H1 (cell line): Measurements from ENCODE around the gene CLEC3A. TPM values are rescaled to one million over a fixed set of nuclear protein-coding genes. Genes with fewer than 3 reads are reported as not detected.

Source experiments
- CTCF ChIA-PET: fragments of 300-600 bp; sonication (Branson Sonifier 250); formaldehyde crosslinking; loops from one replicate; lab custom pipeline; 2021; ENCODE audit not compliant: partially characterized antibody; lab: Charles Lee
- POLR2A ChIA-PET: fragments of 300-600 bp; sonication (Branson Sonifier 250); formaldehyde crosslinking; loops from one replicate; lab custom pipeline; 2021; ENCODE audit warnings: inconsistent platforms; ENCODE audit not compliant: partially characterized antibody; lab: Charles Lee
- DNase-seq, 2 experiments: peaks; one replicate each; pipeline versions ENCODE4 v3.0.0 to v3.0.0-alpha.2; 2010 to 2022; ENCODE audit warnings: low spot score in 2 of 2, low read depth in 1 of 2, mixed read lengths in 1 of 2
- FAIRE-seq: peaks from 2 replicates; lab custom pipeline; 2011; peaks lifted over from hg19 to GRCh38; lab: Jason Lieb, UNC
- H2AFZ ChIP-seq: 2 replicates; pipeline ENCODE4 v1.8.1; 2012; ENCODE audit warnings: low read length, inconsistent platforms
- H2AK5ac ChIP-seq: 2 replicates; pipeline ENCODE4 v1.6.1; 2013; ENCODE audit warnings: low read depth, low read length
- H2BK120ac ChIP-seq: replicated peaks from 2 replicates; pipeline ENCODE3; 2013; ENCODE audit warnings: low read depth, low read length, inconsistent platforms
- H2BK12ac ChIP-seq: 2 replicates; pipeline ENCODE4 v1.6.1; 2013; ENCODE audit warnings: low read depth, low read length
- H2BK15ac ChIP-seq: 2 replicates; pipeline ENCODE4 v1.6.1; 2013; ENCODE audit warnings: low read length
- H2BK20ac ChIP-seq: 2 replicates; pipeline ENCODE4 v1.6.1; 2013; ENCODE audit warnings: low read length
- H2BK5ac ChIP-seq: 2 replicates; pipeline ENCODE4 v1.6.1; 2013; ENCODE audit warnings: low read depth, low read length
- H3K14ac ChIP-seq: 2 replicates; pipeline ENCODE4 v1.6.1; 2013; ENCODE audit warnings: inconsistent platforms; ENCODE audit not compliant: insufficient read length
- H3K18ac ChIP-seq: 2 replicates; pipeline ENCODE4 v1.6.1; 2013; ENCODE audit warnings: low read length; ENCODE audit errors: extremely low read depth
- H3K23ac ChIP-seq: 2 replicates; pipeline ENCODE4 v1.6.1; 2013; ENCODE audit warnings: inconsistent platforms; ENCODE audit not compliant: insufficient read length
- H3K23me2 ChIP-seq: 2 replicates; pipeline ENCODE4 v1.6.1; 2013; ENCODE audit warnings: low read depth, low read length
- H3K27ac ChIP-seq: 2 replicates; pipeline ENCODE4 v1.6.1; 2011; ENCODE audit warnings: low read depth, low read length, inconsistent platforms
- H3K27me3 ChIP-seq, 4 experiments: replicated peaks in 1 of 4; 1 replicate in 1 of 4; 2 replicates in 3 of 4; pipeline versions ENCODE4 v1.6.1 to v1.8.1; 2011 to 2013; ENCODE audit warnings: low read length in 3 of 4, mild to moderate bottlenecking in 3 of 4, inconsistent platforms in 2 of 4, mixed read lengths in 2 of 4, moderate library complexity in 1 of 4; ENCODE audit not compliant: control insufficient read depth in 3 of 4, insufficient read depth in 3 of 4; ENCODE audit errors: extremely low read depth in 1 of 4
- H3K36me3 ChIP-seq, 4 experiments: 2 replicates each; pipeline versions ENCODE4 v1.6.1 to v1.8.1; 2011 to 2013; ENCODE audit warnings: mild to moderate bottlenecking in 4 of 4, low read length in 3 of 4, moderate library complexity in 2 of 4, control low read depth in 1 of 4, inconsistent platforms in 1 of 4; ENCODE audit not compliant: insufficient read depth in 4 of 4, control insufficient read depth in 2 of 4
- H3K4ac ChIP-seq: replicated peaks from 2 replicates; pipeline ENCODE3; 2013; ENCODE audit warnings: low read length, low read depth, mixed read lengths, inconsistent platforms; ENCODE audit not compliant: insufficient read length
- H3K4me1 ChIP-seq, 4 experiments: replicated peaks in 1 of 4; 1 replicate in 1 of 4; 2 replicates in 3 of 4; pipeline versions ENCODE4 v1.6.1 to v1.8.1; 2011 to 2013; ENCODE audit warnings: low read length in 3 of 4, inconsistent platforms in 2 of 4, mixed read lengths in 1 of 4; ENCODE audit not compliant: insufficient read depth in 4 of 4, control insufficient read depth in 3 of 4
- H3K4me2 ChIP-seq, 2 experiments: 2 replicates each; pipeline versions ENCODE4 v1.6.1 to v1.8.1; 2011 to 2013; ENCODE audit warnings: low read depth in 2 of 2, low read length in 2 of 2, control low read depth in 1 of 2, inconsistent platforms in 1 of 2, mild to moderate bottlenecking in 1 of 2; ENCODE audit not compliant: insufficient read depth in 1 of 2
- H3K4me3 ChIP-seq, 4 experiments: fragments of 200-600, 300-600 bp in 1 of 4; sonication (generic), shearing (Covaris generic), sonication (Bioruptor Twin) in 1 of 4; 2 replicates each; pipeline versions ENCODE4 v1.5.1 to v1.8.1; 2011 to 2016; ENCODE audit warnings: low read length in 4 of 4, low read depth in 3 of 4, control low read depth in 2 of 4, inconsistent platforms in 2 of 4, mild to moderate bottlenecking in 2 of 4, mixed read lengths in 1 of 4, moderate library complexity in 1 of 4; ENCODE audit not compliant: insufficient read depth in 2 of 4; ENCODE audit errors: extremely low read depth in 1 of 4
- H3K56ac ChIP-seq: replicated peaks from 2 replicates; pipeline ENCODE3; 2013; ENCODE audit warnings: low read depth, mild to moderate bottlenecking, mixed read lengths, low read length, inconsistent platforms; ENCODE audit not compliant: insufficient read length
- H3K79me1 ChIP-seq: 2 replicates; pipeline ENCODE4 v1.6.1; 2013; ENCODE audit warnings: low read depth, low read length, control low read depth
- H3K79me2 ChIP-seq, 2 experiments: 2 replicates each; pipeline versions ENCODE4 v1.6.1 to v1.8.1; 2012 to 2013; ENCODE audit warnings: low read length in 2 of 2, mild to moderate bottlenecking in 2 of 2, inconsistent platforms in 1 of 2; ENCODE audit not compliant: insufficient read depth in 2 of 2, control insufficient read depth in 1 of 2
- H3K9ac ChIP-seq, 4 experiments: replicated peaks in 1 of 4; 1 replicate in 1 of 4; 2 replicates in 3 of 4; pipeline versions ENCODE4 v1.6.1 to v1.8.1; 2011 to 2013; ENCODE audit warnings: low read depth in 3 of 4, low read length in 3 of 4, control low read depth in 2 of 4, mild to moderate bottlenecking in 2 of 4, moderate library complexity in 2 of 4, inconsistent platforms in 1 of 4; ENCODE audit errors: extremely low read depth in 1 of 4
- H3K9me3 ChIP-seq, 2 experiments: 2 replicates each; pipeline versions ENCODE4 v1.6.1 to v1.8.1; 2012 to 2013; ENCODE audit warnings: mild to moderate bottlenecking in 2 of 2, moderate library complexity in 2 of 2, control low read depth in 1 of 2, inconsistent platforms in 1 of 2, low read depth in 1 of 2, low read length in 1 of 2, mixed read lengths in 1 of 2; ENCODE audit not compliant: insufficient read depth in 2 of 2
- H4K20me1 ChIP-seq, 2 experiments: replicated peaks in 1 of 2; 2 replicates each; pipeline versions ENCODE3 to v1.8.1; 2011 to 2013; ENCODE audit warnings: inconsistent platforms in 2 of 2, low read length in 2 of 2, mild to moderate bottlenecking in 1 of 2; ENCODE audit not compliant: insufficient read depth in 2 of 2, control insufficient read depth in 1 of 2
- H4K5ac ChIP-seq: 2 replicates; pipeline ENCODE4 v1.6.1; 2013; ENCODE audit warnings: low read length, low read depth, mixed read lengths, inconsistent platforms; ENCODE audit not compliant: insufficient read length
- H4K8ac ChIP-seq: 2 replicates; pipeline ENCODE4 v1.8.0; 2013; ENCODE audit warnings: mild to moderate bottlenecking, moderate library complexity, low read length, inconsistent platforms; ENCODE audit not compliant: insufficient read depth; ENCODE audit errors: extremely low read depth
- H4K91ac ChIP-seq: replicated peaks from 2 replicates; pipeline ENCODE3; 2013; ENCODE audit warnings: low read length, mixed read lengths, inconsistent platforms; ENCODE audit not compliant: insufficient read length
- BACH1 ChIP-seq: IDR thresholded peaks from 2 replicates; pipeline ENCODE4 v1.6.1; 2012; ENCODE audit warnings: low read length, improper control_type of control experiment
- CTBP2 ChIP-seq: IDR thresholded peaks from 2 replicates; pipeline ENCODE4 v1.7.0; 2011; ENCODE audit warnings: borderline replicate concordance, mild to moderate bottlenecking, moderate library complexity, mixed read lengths, low read length; ENCODE audit not compliant: insufficient read depth, insufficient read length
- EZH2 ChIP-seq: fragments of 200-600 bp; sonication (generic); IDR thresholded peaks from 2 replicates; pipeline ENCODE4 v1.7.1; 2012; ENCODE audit warnings: low read depth, mild to moderate bottlenecking, moderate library complexity, low read length, inconsistent platforms; ENCODE audit not compliant: severe bottlenecking
- GABPA ChIP-seq: IDR thresholded peaks from 2 replicates; pipeline ENCODE4 v1.6.1; 2011; ENCODE audit warnings: mild to moderate bottlenecking, low read length, moderate library complexity, borderline replicate concordance; ENCODE audit not compliant: insufficient read depth
- KDM5A ChIP-seq: fragments of 200-600 bp; IDR thresholded peaks from 2 replicates; pipeline ENCODE4 v1.7.1; 2012; ENCODE audit warnings: mild to moderate bottlenecking, low read length, inconsistent platforms, mixed read lengths
- POLR2A ChIP-seq, 2 experiments: IDR thresholded peaks; 1 replicate in 1 of 2; 2 replicates in 1 of 2; pipeline ENCODE4 v1.6.1; 2011; ENCODE audit warnings: low read depth in 2 of 2, low read length in 2 of 2, mild to moderate bottlenecking in 2 of 2; ENCODE audit errors: control extremely low read depth in 1 of 2
- SIRT6 ChIP-seq: IDR thresholded peaks from one replicate; pipeline ENCODE4 v1.7.1; 2012; ENCODE audit warnings: low read length, inconsistent platforms
- SP4 ChIP-seq: IDR thresholded peaks from 2 replicates; pipeline ENCODE4 v1.6.1; 2012; ENCODE audit warnings: low read length, inconsistent platforms
- SRF ChIP-seq: IDR thresholded peaks from 2 replicates; pipeline ENCODE4 v1.6.1; 2011; ENCODE audit warnings: mild to moderate bottlenecking, low read depth, low read length, moderate library complexity
- TBP ChIP-seq: IDR thresholded peaks from 2 replicates; pipeline ENCODE4 v1.6.1; 2011; ENCODE audit warnings: low read depth, low read length, improper control_type of control experiment
- TCF12 ChIP-seq: IDR thresholded peaks from 2 replicates; pipeline ENCODE4 v1.6.1; 2011; ENCODE audit warnings: low read depth, mild to moderate bottlenecking, low read length
- WGBS, 2 experiments: shearing (Covaris generic) in 1 of 2; methylation state at CpG; one replicate each; pipeline versions ENCODE4 v1.1.6 to v1.1.7; 2013 to 2015; ENCODE audit warnings: low lambda C conversion rate in 2 of 2, mixed read lengths in 2 of 2, inconsistent platforms in 1 of 2, low coverage in 1 of 2, missing lambda C conversion rate in 1 of 2; ENCODE audit not compliant: insufficient replicate concordance in 2 of 2, insufficient coverage in 1 of 2, insufficient read length in 1 of 2; ENCODE audit errors: extremely low coverage in 1 of 2, missing lambda C conversion rate in 1 of 2; 5-methylcytosine and 5-hydroxymethylcytosine counted together
- polyA plus RNA-seq, 7 experiments: library from polyadenylated mRNA; depleted of rRNA in 3 of 7; stranded (reverse) in 5 of 7; unstranded in 2 of 7; fragments of >200 nt in 5 of 7; fragments of 200-250 nt in 2 of 7; gene quantifications; 1 replicate in 5 of 7; 2 replicates in 1 of 7; 4 replicates in 1 of 7; pipeline versions ENCODE4 v1.2.1 to v1.2.3, GENCODE V29; 2011 to 2013; ENCODE audit warnings: missing spikeins in 2 of 7, mixed read lengths in 2 of 7
- total RNA-seq: library from RNA; stranded (reverse); fragmentation: NEBNext Ultra II Directional; extraction: Animal tissue kit (Norgen Biotek cat#: 25700); gene quantifications from 2 replicates; pipeline ENCODE4 v1.2.1, GENCODE V29; 2021
- TF ChIP-seq, protein P1 (sequence below), 3 experiments: IDR thresholded peaks; 1 replicate in 2 of 3; 2 replicates in 1 of 3; pipeline versions ENCODE4 v1.5.1 to v1.6.1; 2011; ENCODE audit warnings: low read length in 3 of 3, mild to moderate bottlenecking in 3 of 3, inconsistent platforms in 2 of 3, low read depth in 1 of 3, moderate library complexity in 1 of 3; ENCODE audit not compliant: insufficient read depth in 1 of 3; ENCODE audit errors: control extremely low read depth in 1 of 3
- TF ChIP-seq, protein P2 (sequence below): IDR thresholded peaks from 2 replicates; pipeline ENCODE4 v1.6.1; 2012; ENCODE audit warnings: inconsistent platforms

CLEC3A gene
- total and polyA plus RNA-seq, 2 of the 8 experiments (the other 6 are each of a cell fraction or from before 2014, with no cell fraction given), result not detected

DNA sequence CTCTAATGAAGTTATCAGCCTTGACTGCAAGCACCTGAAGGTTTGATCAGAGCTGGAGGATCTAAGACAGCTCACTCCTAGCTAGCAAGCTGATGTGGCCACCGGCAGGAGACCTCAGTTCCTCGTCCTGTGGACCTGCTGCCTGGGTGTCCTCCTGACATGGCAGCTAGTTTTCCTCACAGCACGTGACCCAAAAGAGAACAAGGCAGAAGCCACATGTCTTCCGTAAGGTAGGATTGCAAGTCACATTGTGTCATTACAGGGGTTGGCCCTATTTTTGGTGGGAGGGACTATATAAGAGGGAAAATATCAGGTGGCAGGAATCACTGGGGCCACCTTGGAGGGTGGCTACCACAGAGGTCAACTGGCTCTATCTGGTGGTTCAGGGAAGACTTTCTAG is 59.0 kb downstream of the CLEC3A start:
- Histone ChIP-seq H3K23me2 (no peaks in the 10 kb centered on the region), H3K4ac (no peak overlapping the region), H3K9ac (no peak overlapping the region), H3K27me3 (peaks cover 8 to 51% (median 32%) of the 10 kb centered on the region in 4 experiments), H3K27ac (no peak overlapping the region), H3K4me1 (no peaks in the 10 kb centered on the region), H3K56ac (no peak overlapping the region), H2BK20ac (no peak overlapping the region), H4K5ac (no peak overlapping the region), H3K36me3 (no peaks in the 10 kb centered on the region), H4K91ac (no peak overlapping the region), H2AK5ac (no peak overlapping the region), H3K14ac (no peak overlapping the region), H2BK5ac (no peak overlapping the region), H3K4me2 (no peak overlapping the region), H4K20me1 (no peaks in the 10 kb centered on the region), H3K4me3 (no peak overlapping the region), H3K18ac (no peak overlapping the region), H3K79me1 (no peaks in the 10 kb centered on the region), H4K8ac (no peak overlapping the region), H2AFZ (no peak overlapping the region), H3K23ac (no peak overlapping the region), H2BK15ac (no peak overlapping the region), H2BK12ac (no peak overlapping the region), H2BK120ac (no peak overlapping the region), H3K79me2 (no peaks in the 10 kb centered on the region), H3K9me3 (no peaks in the 10 kb centered on the region)
- whole genome bisulfite sequencing, 2 experiments, result 96% methylated on average over 4 of the region's 4 CpGs; no CpG with 5 or more reads in 1 of the 2 experiments
- FAIRE-seq (no peak), DNase-seq (no peak)
- CTCF ChIA-PET, result no interaction called here
- POLR2A ChIA-PET, result no interaction called here
- no peak for TF ChIP-seq EZH2
- TF ChIP-seq SIRT6, result no peak
- TF ChIP-seq TCF12, result no peak
- no peak for TF ChIP-seq SRF
- TF ChIP-seq CTBP2, result no peak
- TF ChIP-seq POLR2A (IDR thresholded peaks at IDR 0.05; ENCODE audit: control extremely low read depth in 1 of 2, low read depth in 2 of 2, low read length in 2 of 2), result no peak
- TF ChIP-seq, protein P1, sequence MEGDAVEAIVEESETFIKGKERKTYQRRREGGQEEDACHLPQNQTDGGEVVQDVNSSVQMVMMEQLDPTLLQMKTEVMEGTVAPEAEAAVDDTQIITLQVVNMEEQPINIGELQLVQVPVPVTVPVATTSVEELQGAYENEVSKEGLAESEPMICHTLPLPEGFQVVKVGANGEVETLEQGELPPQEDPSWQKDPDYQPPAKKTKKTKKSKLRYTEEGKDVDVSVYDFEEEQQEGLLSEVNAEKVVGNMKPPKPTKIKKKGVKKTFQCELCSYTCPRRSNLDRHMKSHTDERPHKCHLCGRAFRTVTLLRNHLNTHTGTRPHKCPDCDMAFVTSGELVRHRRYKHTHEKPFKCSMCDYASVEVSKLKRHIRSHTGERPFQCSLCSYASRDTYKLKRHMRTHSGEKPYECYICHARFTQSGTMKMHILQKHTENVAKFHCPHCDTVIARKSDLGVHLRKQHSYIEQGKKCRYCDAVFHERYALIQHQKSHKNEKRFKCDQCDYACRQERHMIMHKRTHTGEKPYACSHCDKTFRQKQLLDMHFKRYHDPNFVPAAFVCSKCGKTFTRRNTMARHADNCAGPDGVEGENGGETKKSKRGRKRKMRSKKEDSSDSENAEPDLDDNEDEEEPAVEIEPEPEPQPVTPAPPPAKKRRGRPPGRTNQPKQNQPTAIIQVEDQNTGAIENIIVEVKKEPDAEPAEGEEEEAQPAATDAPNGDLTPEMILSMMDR (IDR thresholded peaks at IDR 0.05; ENCODE audit: control extremely low read depth in 1 of 3, insufficient read depth in 1 of 3, low read depth in 1 of 3, low read length in 3 of 3), result no peak
- no peak for TF ChIP-seq BACH1
- no peak for TF ChIP-seq KDM5A
- TF ChIP-seq, protein P2, sequence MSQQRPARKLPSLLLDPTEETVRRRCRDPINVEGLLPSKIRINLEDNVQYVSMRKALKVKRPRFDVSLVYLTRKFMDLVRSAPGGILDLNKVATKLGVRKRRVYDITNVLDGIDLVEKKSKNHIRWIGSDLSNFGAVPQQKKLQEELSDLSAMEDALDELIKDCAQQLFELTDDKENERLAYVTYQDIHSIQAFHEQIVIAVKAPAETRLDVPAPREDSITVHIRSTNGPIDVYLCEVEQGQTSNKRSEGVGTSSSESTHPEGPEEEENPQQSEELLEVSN, result no peak
- TF ChIP-seq GABPA, result no peak
- TF ChIP-seq SP4, result no peak
- TF ChIP-seq TBP, result no peak
